ENCODE data around the gene ALPP.
A peak's percentile ranks its signal among the peaks of the same experiment; 100 is the strongest.
"Not testable (repeated sequence)": the region's sequence is repeated elsewhere in the genome, so short reads cannot be mapped to it uniquely, and the experiment has no call there.

The ALPP gene

DNA sequence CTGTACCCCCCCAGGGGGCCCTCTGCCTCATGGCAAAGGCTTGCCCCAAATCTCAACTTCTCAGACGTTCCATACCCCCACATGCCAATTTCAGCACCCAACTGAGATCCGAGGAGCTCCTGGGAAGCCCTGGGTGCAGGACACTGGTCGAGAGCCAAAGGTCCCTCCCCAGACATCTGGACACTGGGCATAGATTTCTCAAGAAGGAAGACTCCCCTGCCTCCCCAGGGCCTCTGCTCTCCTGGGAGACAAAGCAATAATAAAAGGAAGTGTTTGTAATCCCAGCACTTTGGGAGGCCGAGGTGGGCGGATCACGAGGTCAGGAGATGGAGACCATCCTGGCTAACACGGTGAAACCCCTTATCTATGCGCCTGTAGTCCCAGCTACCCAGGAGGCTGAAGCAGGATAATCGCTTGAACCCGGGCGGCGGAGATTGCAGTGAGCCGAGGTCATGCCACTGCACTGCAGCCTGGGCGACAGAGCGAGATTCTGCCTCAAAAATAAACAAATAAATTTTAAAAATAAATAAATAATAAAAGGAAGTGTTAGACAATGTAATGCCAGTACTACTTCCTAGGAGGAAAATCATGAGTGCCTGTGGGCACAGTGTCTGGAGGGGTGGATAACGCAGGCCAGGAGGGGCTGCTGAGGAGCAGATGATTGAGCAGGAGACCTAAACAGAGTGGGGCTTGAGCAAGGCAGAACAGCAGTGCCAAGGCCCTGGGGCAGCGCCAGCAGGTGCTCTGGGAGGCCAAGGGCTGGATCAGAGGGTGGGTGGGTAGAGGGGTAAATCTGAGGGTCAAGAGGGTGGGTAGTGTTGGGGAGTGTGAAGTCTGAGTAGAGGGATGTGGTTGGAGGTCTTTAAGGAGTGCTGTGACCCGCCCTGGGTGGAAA lies 4.0 kb downstream of the ALPP start:
- DNase-seq, result no peak

- DNase-seq, result no peak
Measured at GRCh38 chr2:232384466-232384865, 5.9 kb downstream of the ALPP start.

GRCh38 chr2:232385058-232385457 lies 6.5 kb downstream of the ALPP start:
- DNase-seq, result not testable (repeated sequence)

GRCh38 chr2:232385660-232386489 lies 7.3 kb downstream of the ALPP start:
- DNase-seq, result peak; percentile 93

- DNase-seq, result no peak
Measured at GRCh38 chr2:232386490-232386739, 7.9 kb downstream of the ALPP start.

DNA sequence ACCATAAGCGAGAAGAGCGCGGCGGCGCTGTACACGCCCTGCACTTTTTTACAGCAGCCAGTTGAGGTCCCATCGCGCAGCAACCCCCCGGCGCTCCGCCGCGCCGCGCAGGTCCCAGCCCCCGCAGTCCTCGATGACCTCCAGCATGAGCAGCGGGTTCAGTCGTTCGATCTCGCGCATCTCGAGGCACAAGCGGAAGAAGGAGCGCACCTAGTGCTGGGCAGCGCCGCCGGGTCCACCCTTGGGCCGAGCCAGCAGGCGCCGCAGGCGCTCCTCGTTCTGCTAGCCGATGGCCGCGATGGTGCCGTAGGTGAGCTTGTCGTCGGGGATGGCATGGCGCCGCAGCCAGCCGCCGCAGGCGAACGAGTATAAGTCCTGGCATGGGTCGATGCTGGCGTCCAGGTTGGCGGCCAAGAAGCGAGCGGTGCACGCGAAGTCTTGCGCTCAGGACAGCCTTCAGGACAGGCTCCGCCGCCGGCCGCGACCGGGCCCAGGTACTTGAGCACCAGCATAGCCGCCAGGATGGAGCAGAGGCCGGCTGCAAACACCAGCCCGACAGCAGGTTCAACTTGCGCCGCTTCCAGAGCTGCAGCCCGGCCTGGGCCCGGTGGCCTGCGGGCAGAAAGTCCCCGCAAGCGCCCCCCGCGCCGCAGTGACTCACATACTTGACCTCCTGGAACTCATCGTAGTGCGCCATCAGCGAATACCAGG lies 8.3 kb downstream of the ALPP start:
- peak; percentile 48 for DNase-seq

DNA sequence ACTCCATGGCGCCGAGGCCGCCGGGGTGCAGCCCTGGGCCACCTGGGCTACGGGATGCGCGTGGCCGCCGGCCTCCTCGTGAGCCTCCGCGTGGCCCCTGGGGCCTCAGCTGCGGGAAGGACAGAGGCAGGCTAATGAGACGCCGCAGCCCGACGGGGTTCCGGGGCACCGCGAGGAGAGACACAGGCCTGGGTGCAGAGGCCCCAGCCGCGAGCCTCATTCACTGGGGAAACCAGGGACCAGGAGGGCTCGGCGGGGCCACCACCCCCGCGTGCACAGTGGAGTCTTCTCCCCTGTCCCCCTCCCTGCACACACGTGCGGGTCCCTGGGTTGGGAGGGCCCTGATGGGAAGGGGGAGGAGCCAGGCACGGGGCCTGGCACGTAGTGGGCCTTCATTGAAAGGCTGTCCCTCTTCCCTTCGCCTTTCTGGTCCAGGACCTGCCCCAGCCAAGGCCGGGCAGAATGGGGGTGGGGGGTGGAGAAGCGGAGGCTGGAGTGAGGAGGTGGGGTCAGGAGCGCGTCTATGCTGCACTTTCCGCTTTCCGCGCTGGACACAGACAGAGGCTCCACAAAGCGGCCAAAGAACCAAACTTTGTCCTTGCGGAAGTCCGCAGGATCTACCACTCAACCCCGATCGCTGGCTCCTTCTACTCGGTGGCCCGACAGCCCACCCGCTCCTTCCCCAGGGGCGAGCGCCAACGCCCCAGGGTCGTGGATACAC lies 9.1 kb downstream of the ALPP start:
- no peak for DNase-seq

DNA sequence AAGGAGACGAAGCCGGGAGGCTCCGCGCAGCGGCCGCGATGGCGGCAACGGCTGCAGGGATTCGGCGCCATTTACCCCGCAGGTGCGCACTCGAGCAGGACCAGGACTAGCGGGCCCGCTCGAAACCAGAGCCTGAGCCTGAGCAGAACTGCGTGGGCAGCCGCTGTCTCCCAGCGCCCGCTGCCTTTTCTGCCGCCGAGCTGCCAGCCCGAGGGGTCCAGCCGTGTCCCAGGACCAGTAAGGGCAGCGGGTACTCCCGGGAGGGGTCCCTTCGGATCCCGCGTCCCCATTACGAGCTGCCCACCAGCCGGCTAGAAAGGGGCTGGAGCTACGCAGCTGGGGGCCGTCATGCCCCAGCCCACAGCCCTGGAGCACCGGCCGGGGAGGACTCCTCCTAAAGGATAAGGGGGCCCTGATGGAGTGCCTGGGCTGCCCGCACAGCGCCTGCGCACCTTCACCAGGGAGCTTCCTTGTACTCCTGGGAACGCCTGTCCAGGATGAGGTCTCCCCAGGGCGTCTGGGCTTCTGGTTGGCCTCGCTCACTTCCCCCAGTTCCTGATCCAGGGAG lies 9.9 kb downstream of the ALPP start:
- DNase-seq, result peak; percentile 14

DNA sequence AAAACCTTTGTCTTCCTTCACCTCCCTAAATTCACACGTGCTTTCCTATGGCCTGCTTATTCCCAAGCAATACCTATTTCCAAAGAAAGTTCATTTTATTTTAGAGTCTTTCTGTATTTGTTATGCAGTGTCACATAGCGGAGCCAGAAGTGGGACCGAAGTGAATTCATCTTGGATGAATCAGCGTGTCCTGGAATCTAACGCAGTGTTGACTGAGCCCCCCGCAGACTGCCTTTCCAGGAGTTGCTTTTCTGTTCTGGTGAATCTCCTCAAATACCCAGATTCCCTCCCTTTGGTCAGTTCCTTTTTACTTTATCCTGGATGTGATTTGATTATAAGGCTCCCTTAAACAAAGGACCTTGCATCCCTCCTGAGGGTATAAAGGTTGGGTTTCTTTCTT lies 10.8 kb downstream of the ALPP start:
- DNase-seq, result peak; percentile 92

DNA sequence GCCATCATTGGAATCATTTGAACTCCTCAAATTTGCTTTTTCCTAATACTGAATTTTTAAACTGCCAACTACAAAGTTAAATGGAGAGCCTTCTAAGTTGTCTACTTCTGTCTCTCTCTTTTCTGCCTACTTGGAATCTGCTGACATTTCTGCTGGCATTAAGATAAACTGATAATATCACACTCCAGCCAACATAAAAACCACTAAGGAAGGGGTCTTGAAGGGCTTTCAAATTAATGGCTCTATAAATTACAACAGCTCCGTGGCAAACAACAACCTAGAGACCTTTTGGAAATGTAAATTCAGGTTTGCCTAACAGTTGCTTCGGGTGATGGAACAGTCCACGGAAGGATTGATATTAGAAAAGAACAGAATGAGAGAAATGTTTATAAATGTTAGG lies 12.1 kb downstream of the ALPP start:
- no peak for DNase-seq

DNA sequence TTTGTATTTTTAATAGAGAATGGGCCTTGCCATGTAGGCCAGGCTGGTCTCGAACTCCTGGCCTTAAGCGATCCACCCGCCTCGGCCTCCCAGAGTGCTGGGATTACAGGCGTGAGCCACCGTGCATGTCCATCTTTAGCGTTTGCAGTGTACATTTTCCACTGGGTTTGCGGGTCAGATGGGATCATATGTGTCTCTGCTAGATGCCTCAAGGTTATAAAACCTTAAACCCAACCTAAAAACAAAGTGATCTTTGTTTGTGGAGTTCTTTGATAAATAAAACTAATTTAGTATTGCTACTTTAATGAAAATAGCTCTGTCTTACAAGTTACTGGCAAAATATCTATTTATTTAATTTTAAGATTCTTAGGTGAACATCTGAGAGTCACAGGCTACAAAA lies 15.0 kb downstream of the ALPP start:
- no peak for DNase-seq

DNA sequence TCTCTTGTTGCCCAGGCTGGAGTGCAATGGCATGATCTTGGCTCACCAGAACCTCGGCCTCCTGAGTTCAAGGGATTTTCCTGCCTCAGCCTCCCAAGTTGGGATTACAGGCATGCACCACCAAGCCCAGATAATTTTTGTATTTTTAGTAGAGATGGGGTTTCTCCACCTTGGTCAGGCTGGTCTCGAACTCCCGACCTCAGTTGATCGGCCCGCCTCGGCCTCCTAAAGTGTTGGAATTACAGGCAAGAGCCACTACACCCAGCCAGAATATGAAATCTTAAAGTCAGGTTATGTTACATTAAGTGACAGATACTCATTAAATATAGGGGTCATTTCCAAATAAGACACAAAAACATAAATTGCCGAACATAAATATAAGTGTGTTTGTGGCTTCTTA lies 15.9 kb downstream of the ALPP start:
- DNase-seq, result not testable (repeated sequence)

- DNase-seq, result no peak
Measured at GRCh38 chr2:232395586-232395985, 17.0 kb downstream of the ALPP start.

GRCh38 chr2:232396683-232397082 lies 18.1 kb downstream of the ALPP start:
- DNase-seq, result no peak

GRCh38 chr2:232398293-232399034 lies 19.9 kb downstream of the ALPP start:
- no peak for DNase-seq

DNA sequence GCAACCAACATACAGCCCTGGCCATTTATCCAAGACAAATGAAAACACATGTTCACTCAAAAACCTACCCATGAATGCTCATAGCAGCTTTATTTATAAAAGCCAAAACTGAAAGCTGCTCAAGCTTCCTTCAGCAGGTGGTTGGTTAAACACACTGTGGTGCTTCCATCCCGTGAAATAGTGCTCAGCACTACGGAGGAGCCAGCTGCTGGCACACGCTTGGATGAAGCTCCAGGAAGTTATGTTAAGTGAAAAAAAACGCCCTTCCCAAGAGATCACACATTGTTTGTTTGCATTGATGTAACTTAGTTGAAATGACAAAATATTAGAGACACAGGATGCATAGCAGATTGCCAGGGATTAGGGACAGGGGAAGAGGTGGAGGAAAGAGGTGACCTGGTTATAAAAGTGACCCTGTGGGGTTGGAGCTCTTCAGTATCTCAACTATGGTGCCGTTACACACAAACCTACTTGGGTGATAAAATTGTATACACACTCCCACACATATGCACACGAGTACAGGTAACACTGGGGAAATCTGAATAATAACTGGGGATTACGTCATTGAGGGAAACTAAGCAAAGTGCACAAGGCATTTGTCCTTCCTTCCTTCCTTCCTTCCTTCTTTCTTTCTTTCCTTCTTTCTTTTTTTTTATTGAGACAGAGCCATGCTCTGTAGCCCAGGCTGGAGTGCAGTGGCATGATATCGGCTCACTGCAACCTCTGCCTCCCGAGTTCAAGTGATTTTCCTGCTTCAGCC lies 21.9 kb downstream of the ALPP start:
- no peak for DNase-seq

DNA sequence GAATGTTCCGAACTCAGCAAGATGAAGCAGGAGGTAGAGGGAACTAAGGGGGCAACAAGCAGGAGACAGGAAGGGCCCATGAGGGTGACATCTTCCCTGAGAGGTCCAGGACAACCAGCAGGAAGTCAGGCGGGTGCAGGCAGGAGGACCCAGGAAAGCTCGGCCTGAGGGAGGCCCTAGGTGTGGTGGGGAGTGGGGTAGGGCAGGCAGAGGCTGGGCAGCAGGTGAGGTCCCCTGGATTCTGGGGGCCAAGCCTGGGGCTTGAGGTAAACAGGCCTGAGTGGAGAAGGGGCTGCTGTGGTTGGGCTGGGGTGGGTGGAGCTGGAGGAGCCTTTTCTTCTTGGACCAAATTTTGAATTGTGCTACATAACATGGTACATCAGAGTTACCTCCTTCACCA lies 24.0 kb downstream of the ALPP start:
- DNase-seq, result no peak

DNA sequence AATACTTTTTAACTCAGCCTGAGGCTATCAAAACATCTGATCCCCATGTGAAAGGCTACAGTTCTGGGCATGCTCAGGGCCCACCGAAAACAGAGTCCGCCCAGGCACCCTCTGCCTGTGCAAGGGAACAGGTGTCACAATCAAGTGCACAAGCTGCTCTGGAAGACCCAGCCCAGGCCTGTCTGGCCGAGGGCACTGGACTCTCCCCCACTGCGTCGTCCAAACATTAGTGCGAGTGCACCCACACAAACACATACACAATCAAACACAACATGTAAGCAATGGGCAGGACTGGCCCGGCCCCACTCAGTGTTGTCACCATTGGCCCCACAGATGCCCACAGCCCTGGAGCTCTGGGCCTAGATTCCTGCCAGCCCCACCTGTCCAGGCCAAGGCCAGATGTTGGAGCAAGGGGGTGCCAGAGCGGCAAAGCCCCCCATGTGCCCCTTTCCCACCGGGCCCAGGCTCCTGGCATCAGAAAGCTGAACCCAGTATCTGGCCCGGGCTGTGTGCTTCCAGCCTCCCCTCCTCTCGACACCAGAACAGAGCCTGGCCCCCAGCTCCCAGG lies 27.5 kb downstream of the ALPP start:
- no peak for DNase-seq

- DNase-seq, result no peak
Measured at GRCh38 chr2:232406556-232407310, 28.2 kb downstream of the ALPP start, which contains the start of gene ALPG. ALPG (plus strand) TSS chr2:232406844; CDS start chr2:232406895, 51 bp downstream.

Measured in fibroblast of skin of back (primary cell).